Activated CD4-positive, alpha-beta T cell treated with anti-CD3 and anti-CD28 coated beads for 36 hours (primary cell): ENCODE data around the gene ATF7IP. TPM values are rescaled to one million over a fixed set of nuclear protein-coding genes. Genes with fewer than 3 reads are reported as not detected.

Experiments
- ATAC-seq: fragments of 200-7000 bp; cut with Tn5 transposase; one replicate; pipeline ENCODE4 v1.10.0; 2021; ENCODE audit warnings: mild to moderate bottlenecking, moderate library complexity
- CTCF ChIA-PET: fragments of 350-600 bp; sonication (Branson Sonifier 250); formaldehyde crosslinking; loops from one replicate; lab custom pipeline; 2021; ENCODE audit warnings: antibody characterized with exemption; lab: Charles Lee
- POLR2A ChIA-PET: fragments of 350-600 bp; sonication (Branson Sonifier 250); formaldehyde crosslinking; loops from one replicate; lab custom pipeline; 2021; ENCODE audit warnings: antibody characterized with exemption, inconsistent platforms; lab: Charles Lee
- DNase-seq: peaks from one replicate; pipeline ENCODE4 v3.0.0-alpha.2; 2020
- H3K27ac Mint-ChIP-seq: one replicate; pipeline ENCODE4 v1.8.0; 2021; ENCODE audit warnings: mixed read lengths
- H3K27me3 Mint-ChIP-seq: one replicate; pipeline ENCODE4 v1.8.0; 2021; ENCODE audit warnings: mixed read lengths
- H3K36me3 Mint-ChIP-seq: one replicate; pipeline ENCODE4 v1.8.0; 2021; ENCODE audit warnings: low read depth, mixed read lengths
- H3K4me1 Mint-ChIP-seq: one replicate; pipeline ENCODE4 v1.8.0; 2021; ENCODE audit warnings: mixed read lengths
- H3K4me3 Mint-ChIP-seq: one replicate; pipeline ENCODE4 v1.8.0; 2021; ENCODE audit warnings: mild to moderate bottlenecking, moderate library complexity, mixed read lengths
- H3K9me3 Mint-ChIP-seq: one replicate; pipeline ENCODE4 v1.8.0; 2021; ENCODE audit warnings: low read depth, mixed read lengths
- intact Hi-C, 2 experiments: fragments of 100-400 bp; cut with DNase I in 1 of 2; cut with micrococcal nuclease in 1 of 2; formaldehyde crosslinking; loops; one replicate each; pipeline versions ENCODE4 v1.14.2 to v1.15.1; 2022 to 2024; cut with DNase I, micrococcal nuclease
- total RNA-seq, 2 experiments: library from RNA; stranded (reverse); gene quantifications; one replicate each; pipeline ENCODE4 v1.2.3, GENCODE V29; 2021

The ATF7IP gene
- total RNA-seq, 2 experiments from 2014 or later, result 81.3 to 101 TPM

- Mint-ChIP-seq H3K36me3 (peaks cover 76% of the 10 kb centered on the region), H3K27ac (no peak overlapping the region), H3K27me3 (no peaks in the 10 kb centered on the region), H3K9me3 (no peaks in the 10 kb centered on the region), H3K4me1 (peaks cover 19% of the 10 kb centered on the region), H3K4me3 (no peak overlapping the region)
- POLR2A ChIA-PET, result no interaction called here
- ATAC-seq (no peak), DNase-seq (no peak)
- CTCF ChIA-PET, result no interaction called here
- intact Hi-C loops, result no loop called here
These were observed 117.4 kb downstream of the ATF7IP start for GRCh38 chr12:14482886-14483285.

GRCh38 chr12:14495326-14495725, 129.8 kb downstream of the ATF7IP start:
- CTCF ChIA-PET, result interaction anchor here (0.9 kb wide), 1 partner anchor 32 kb away, joined by 3 read pairs; no protein-coding TSS in a partner anchor
- H3K9me3 Mint-ChIP-seq, result no peaks in the 10 kb centered on the region
- peaks cover 9% of the 10 kb centered on the region for H3K4me1 Mint-ChIP-seq
- POLR2A ChIA-PET, result no interaction called here
- H3K27me3 Mint-ChIP-seq, result no peaks in the 10 kb centered on the region
- H3K27ac Mint-ChIP-seq, result peak overlapping the region; percentile 27
- H3K4me3 Mint-ChIP-seq, result no peak overlapping the region
- peaks cover 77% of the 10 kb centered on the region for H3K36me3 Mint-ChIP-seq
- ATAC-seq (no peak), DNase-seq (no peak)
- intact Hi-C loops, result no loop called here

GRCh38 chr12:14505626-14506596, 140.4 kb downstream of the ATF7IP start:
- DNase-seq (no peak), ATAC-seq (no peak)
- intact Hi-C loops, result no loop called here
- Mint-ChIP-seq H3K4me1 (peaks cover 8% of the 10 kb centered on the region), H3K4me3 (no peak overlapping the region), H3K36me3 (peaks cover 12% of the 10 kb centered on the region), H3K27me3 (no peaks in the 10 kb centered on the region), H3K27ac (no peak overlapping the region), H3K9me3 (no peaks in the 10 kb centered on the region)
- CTCF ChIA-PET, result interaction anchor here (1.0 to 1.4 kb wide), 2 partner anchors 8 kb away, joined by 3 to 4 read pairs; no protein-coding TSS in a partner anchor
- POLR2A ChIA-PET, result no interaction called here

DNA sequence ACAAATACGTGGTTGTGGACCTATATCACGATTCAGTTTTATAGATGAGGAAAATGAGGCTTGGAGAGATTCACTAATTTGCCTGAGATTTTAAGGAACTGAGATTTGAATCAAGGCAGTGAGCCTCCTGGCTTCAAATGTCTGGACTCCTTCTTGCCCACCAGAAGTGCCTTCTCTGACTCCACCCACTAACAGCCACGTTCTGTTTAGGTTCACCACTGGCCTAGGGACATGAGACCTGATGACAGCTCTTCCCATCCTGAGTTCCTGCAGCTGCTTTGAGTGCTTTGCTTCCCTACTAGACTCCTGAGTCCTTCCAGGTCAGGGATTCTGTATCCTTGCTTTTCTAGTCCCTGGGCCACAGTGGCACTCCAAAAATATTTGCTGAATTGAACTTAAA, 145.1 kb downstream of the ATF7IP start:
- DNase-seq (no peak), ATAC-seq (no peak)
- H3K9me3 Mint-ChIP-seq, result no peaks in the 10 kb centered on the region
- no peaks in the 10 kb centered on the region for H3K4me1 Mint-ChIP-seq
- intact Hi-C loops, result no loop called here
- no peak overlapping the region for H3K27ac Mint-ChIP-seq
- H3K4me3 Mint-ChIP-seq, result no peak overlapping the region
- ChIA-PET POLR2A (interaction anchor here (1.4 kb wide), 1 partner anchor 145 kb away, joined by 3 read pairs; the partner anchor contains the start of gene ATF7IP), CTCF (interaction anchor here (0.8 kb wide), 1 partner anchor 119 kb away, joined by 3 read pairs; no protein-coding TSS in a partner anchor)
- no peaks in the 10 kb centered on the region for H3K27me3 Mint-ChIP-seq
- no peaks in the 10 kb centered on the region for H3K36me3 Mint-ChIP-seq

DNA sequence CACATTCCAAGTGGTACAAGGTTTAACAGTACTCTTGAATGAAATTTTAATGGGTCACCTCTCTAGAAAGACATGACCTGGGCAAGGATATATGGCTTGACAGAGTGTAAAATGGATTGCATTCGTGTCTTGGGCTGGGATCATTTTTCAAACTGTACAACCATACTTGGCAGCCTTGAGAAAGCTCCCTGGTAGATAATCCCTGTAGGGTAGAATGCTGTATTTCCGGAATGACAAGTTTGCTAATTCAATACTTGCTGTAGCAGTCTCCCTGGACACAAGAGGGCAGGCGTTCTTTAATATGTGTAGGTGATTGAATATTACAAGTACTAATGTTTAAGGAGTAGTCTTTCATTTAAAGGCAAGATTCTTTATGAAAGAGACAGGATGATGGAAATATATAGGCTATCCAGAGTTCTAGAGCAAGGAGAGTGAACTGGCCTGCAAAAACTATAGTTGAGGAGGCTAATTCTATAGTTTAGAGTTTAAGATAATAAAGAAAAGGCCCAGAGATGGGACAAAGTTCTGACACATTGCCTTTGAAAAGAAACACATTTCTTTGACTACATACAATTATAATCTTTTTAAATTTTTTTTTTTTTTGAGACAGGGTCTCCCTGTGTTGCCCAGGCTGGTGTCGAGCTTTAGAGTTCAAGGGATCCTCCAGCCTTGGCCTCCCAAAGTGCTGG, 148.8 kb downstream of the ATF7IP start:
- H3K4me1 Mint-ChIP-seq, result no peaks in the 10 kb centered on the region
- no peak overlapping the region for H3K4me3 Mint-ChIP-seq
- ATAC-seq, result no peak
- no peak overlapping the region for H3K27ac Mint-ChIP-seq
- no peaks in the 10 kb centered on the region for H3K36me3 Mint-ChIP-seq
- no peaks in the 10 kb centered on the region for H3K9me3 Mint-ChIP-seq
- ChIA-PET POLR2A (no interaction called here), CTCF (interaction anchor here (0.5 to 0.9 kb wide), 2 partner anchors 10 to 11 kb away, joined by 3 to 4 read pairs; no protein-coding TSS in a partner anchor)
- peaks cover 3% of the 10 kb centered on the region for H3K27me3 Mint-ChIP-seq
- intact Hi-C loops, result no loop called here
- DNase-seq, result no peak

DNA sequence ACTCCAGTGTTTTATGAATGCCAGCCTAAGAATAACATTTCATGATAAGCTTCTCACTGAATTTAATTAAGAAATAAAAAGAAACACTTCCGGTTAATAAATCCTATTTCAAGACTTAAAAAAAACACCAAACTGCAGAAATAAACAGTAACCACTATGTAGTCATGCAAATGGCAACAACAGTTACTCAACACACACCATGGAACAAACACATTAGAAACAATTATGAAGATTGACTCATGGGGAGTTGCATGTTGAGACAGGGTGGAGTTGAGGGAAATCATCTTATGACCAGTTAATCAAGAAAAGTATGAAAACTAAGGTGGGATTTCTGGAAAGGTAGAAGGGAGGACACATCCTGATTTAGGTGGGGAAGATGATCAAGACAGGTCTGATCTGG, 149.5 kb downstream of the ATF7IP start:
- ChIA-PET CTCF (no interaction called here), POLR2A (no interaction called here)
- Mint-ChIP-seq H3K27me3 (peaks cover 5% of the 10 kb centered on the region), H3K9me3 (peaks cover 4% of the 10 kb centered on the region), H3K27ac (no peak overlapping the region), H3K4me3 (no peak overlapping the region), H3K36me3 (no peaks in the 10 kb centered on the region), H3K4me1 (no peaks in the 10 kb centered on the region)
- intact Hi-C loops, result no loop called here
- ATAC-seq (no peak), DNase-seq (no peak)

DNA sequence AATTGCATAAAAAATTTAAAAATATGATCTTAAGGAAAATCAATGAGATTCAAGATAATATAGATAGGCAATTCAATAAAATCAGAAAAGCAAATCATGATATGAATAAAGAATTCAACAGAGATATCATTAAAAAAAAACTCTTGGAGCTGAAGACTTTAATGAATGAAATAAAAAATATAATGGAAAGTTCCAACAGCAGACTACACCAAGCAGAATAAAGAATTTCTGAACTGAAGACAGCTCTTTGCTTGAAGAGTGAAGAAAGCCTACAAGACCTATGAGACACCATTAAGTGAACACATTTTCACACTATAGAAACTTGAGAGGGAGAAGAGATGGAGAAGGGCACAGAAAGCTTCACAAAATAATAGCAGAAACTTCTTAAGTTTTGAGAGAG, 156.3 kb downstream of the ATF7IP start:
- H3K4me1 Mint-ChIP-seq, result no peaks in the 10 kb centered on the region
- H3K4me3 Mint-ChIP-seq, result no peak overlapping the region
- ChIA-PET POLR2A (no interaction called here), CTCF (no interaction called here)
- DNase-seq, result no peak
- no peak overlapping the region for H3K27ac Mint-ChIP-seq
- H3K36me3 Mint-ChIP-seq, result peaks cover 2% of the 10 kb centered on the region
- peaks cover 34% of the 10 kb centered on the region for H3K9me3 Mint-ChIP-seq
- H3K27me3 Mint-ChIP-seq, result peaks cover 3% of the 10 kb centered on the region
- intact Hi-C loops, result no loop called here
- ATAC-seq, result no peak

DNA sequence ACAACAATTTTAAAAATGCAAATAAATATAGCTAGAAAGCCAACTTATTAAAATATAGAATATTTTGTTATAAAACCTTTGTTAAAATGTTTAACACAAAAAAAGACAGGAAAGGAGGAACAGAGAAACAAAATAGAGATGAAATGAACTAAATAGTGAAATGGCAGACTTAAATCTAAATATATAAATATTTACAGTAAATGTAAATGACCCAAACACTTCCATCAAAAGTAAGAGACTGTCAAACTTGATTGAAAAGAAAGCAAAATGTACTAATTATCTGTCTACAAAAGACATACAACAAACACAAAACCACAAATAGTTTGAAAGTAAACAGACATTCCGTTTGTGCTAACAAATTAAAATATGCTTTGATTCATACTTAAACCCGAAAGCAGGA, 160.5 kb downstream of the ATF7IP start:
- no peaks in the 10 kb centered on the region for H3K27me3 Mint-ChIP-seq
- DNase-seq (no peak), ATAC-seq (no peak)
- CTCF ChIA-PET, result no interaction called here
- H3K36me3 Mint-ChIP-seq, result peaks cover 2% of the 10 kb centered on the region
- H3K9me3 Mint-ChIP-seq, result peaks cover 25% of the 10 kb centered on the region
- intact Hi-C loops, result no loop called here
- no peak overlapping the region for H3K27ac Mint-ChIP-seq
- H3K4me1 Mint-ChIP-seq, result no peaks in the 10 kb centered on the region
- POLR2A ChIA-PET, result no interaction called here
- H3K4me3 Mint-ChIP-seq, result no peak overlapping the region

DNA sequence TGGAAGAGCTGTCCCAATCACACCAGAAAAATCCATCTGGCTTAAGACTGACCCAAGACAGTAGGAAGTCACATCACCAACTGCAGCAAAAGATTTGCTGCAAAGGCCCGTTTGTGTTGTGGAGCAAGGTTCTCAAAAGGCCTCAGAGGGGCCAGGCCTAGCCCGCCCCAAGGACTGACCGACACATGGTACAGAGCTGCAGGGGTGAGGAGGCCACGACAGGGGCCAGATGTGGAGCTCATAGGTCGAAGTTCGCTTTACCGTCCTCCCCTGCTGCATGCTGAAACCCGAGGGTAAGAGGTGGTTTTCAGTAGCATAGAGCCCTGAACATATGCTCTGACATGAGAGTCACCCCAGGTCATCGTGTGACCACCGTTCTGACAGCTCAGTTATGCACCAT, 166.7 kb downstream of the ATF7IP start:
- H3K36me3 Mint-ChIP-seq, result no peaks in the 10 kb centered on the region
- ATAC-seq (no peak), DNase-seq (no peak)
- H3K9me3 Mint-ChIP-seq, result no peaks in the 10 kb centered on the region
- intact Hi-C loops, result no loop called here
- H3K27ac Mint-ChIP-seq, result no peak overlapping the region
- H3K4me1 Mint-ChIP-seq, result no peaks in the 10 kb centered on the region
- no peak overlapping the region for H3K4me3 Mint-ChIP-seq
- ChIA-PET CTCF (interaction anchor here (1.2 kb wide), 1 partner anchor 29 kb away, joined by 3 read pairs; no protein-coding TSS in a partner anchor), POLR2A (no interaction called here)
- no peaks in the 10 kb centered on the region for H3K27me3 Mint-ChIP-seq

GRCh38 chr12:14537088-14537487, 171.6 kb downstream of the ATF7IP start:
- intact Hi-C loops, result no loop called here
- ChIA-PET POLR2A (no interaction called here), CTCF (interaction anchor here (0.6 kb wide), 1 partner anchor 39 kb away, joined by 4 read pairs; no protein-coding TSS in a partner anchor)
- no peak for DNase-seq
- Mint-ChIP-seq H3K4me3 (no peak overlapping the region), H3K27me3 (no peaks in the 10 kb centered on the region), H3K9me3 (no peaks in the 10 kb centered on the region), H3K4me1 (no peaks in the 10 kb centered on the region), H3K36me3 (no peaks in the 10 kb centered on the region), H3K27ac (no peak overlapping the region)
- no peak for ATAC-seq

DNA sequence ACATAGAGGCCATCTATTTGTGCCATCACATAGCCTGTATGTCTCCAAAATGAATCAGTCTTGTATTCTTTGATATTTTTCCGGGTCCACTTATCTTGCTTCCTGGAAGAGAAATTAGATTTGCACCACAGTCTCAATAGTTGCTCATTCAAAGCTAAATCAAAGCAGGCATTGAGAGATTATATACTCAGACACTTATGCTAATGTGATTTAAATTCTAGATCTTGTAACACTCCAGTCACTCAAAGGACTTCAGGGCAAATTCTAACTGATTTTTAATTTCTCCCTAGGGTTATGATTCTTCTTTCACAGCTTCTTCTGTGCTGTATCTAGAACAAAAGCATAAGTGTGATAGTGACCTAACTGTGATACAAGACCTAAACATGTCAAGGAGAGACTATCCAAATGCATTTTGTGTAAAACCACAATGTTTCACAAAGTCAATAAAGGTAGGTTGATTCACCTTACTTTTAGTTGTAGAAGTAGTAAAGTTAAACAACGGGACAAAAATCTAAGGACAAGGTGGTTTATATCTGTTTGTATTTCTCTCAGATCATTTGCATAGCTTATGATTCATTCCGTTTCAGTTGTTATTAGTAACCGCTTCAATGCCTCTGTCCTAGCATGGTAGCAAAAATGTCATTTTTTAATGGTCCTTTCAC, 175.4 kb downstream of the ATF7IP start:
- no peak for DNase-seq
- ChIA-PET CTCF (interaction anchor here (0.7 to 1.0 kb wide), 2 partner anchors 37 to 288 kb away, joined by 3 to 5 read pairs; no protein-coding TSS in a partner anchor), POLR2A (no interaction called here)
- intact Hi-C loops, result no loop called here
- Mint-ChIP-seq H3K4me3 (no peak overlapping the region), H3K9me3 (no peaks in the 10 kb centered on the region), H3K27ac (no peak overlapping the region), H3K27me3 (no peaks in the 10 kb centered on the region), H3K36me3 (no peaks in the 10 kb centered on the region), H3K4me1 (no peaks in the 10 kb centered on the region)
- ATAC-seq, result peak; percentile 55
